Endothelial cell of umbilical vein (primary cell): ENCODE measurements around the gene IWS1. TPM values are rescaled to one million over a fixed set of nuclear protein-coding genes. Genes with fewer than 3 reads are reported as not detected.

Source experiments
- BruUV-seq: library from RNA; stranded (reverse); fragments of 400-500 nt; replicated peaks from 2 replicates; lab custom pipeline; 2021; lab: Mats Ljungman, UMichigan
- CTCF ChIA-PET: fragments of 300-600, 350-600 bp; sonication (Branson Sonifier 250); formaldehyde crosslinking; loops from one replicate; lab custom pipeline; 2021; ENCODE audit warnings: antibody characterized with exemption, inconsistent platforms; lab: Charles Lee
- POLR2A ChIA-PET: fragments of 300-600, 350-600 bp; sonication (Branson Sonifier 250); formaldehyde crosslinking; loops from one replicate; lab custom pipeline; 2021; ENCODE audit warnings: antibody characterized with exemption, inconsistent platforms; lab: Charles Lee
- DNase-seq: peaks from one replicate; pipeline ENCODE4 v3.0.0-alpha.2; 2011; ENCODE audit warnings: low read depth, low spot score
- FAIRE-seq: peaks from 2 replicates; lab custom pipeline; 2011; peaks lifted over from hg19 to GRCh38; lab: Jason Lieb, UNC
- H2AFZ ChIP-seq: 2 replicates; pipeline ENCODE4 v1.6.0; 2012; ENCODE audit warnings: low read depth, low read length, control low read depth, inconsistent platforms
- H3K27ac ChIP-seq: 2 replicates; pipeline ENCODE4 v1.5.1; 2011; ENCODE audit warnings: low read depth, mild to moderate bottlenecking, control low read depth, low read length, moderate library complexity; ENCODE audit not compliant: insufficient read depth
- H3K27me3 ChIP-seq, 2 experiments: 2 replicates each; pipeline versions ENCODE4 v1.6.0 to v1.6.1; 2011; ENCODE audit warnings: low read length in 2 of 2, mixed read lengths in 1 of 2; ENCODE audit not compliant: control insufficient read depth in 2 of 2, insufficient read depth in 2 of 2
- H3K36me3 ChIP-seq, 2 experiments: 2 replicates in 1 of 2; 3 replicates in 1 of 2; pipeline ENCODE4 v1.5.1; 2011; ENCODE audit warnings: low read length in 2 of 2, mild to moderate bottlenecking in 1 of 2, moderate library complexity in 1 of 2; ENCODE audit not compliant: control insufficient read depth in 2 of 2, insufficient read depth in 2 of 2; ENCODE audit errors: extremely low read depth in 1 of 2
- H3K4me1 ChIP-seq: 3 replicates; pipeline ENCODE4 v1.5.1; 2011; ENCODE audit warnings: mild to moderate bottlenecking, low read length; ENCODE audit not compliant: control insufficient read depth, insufficient read depth; ENCODE audit errors: extremely low read depth
- H3K4me2 ChIP-seq: 2 replicates; pipeline ENCODE4 v1.6.1; 2011; ENCODE audit warnings: low read length, control low read depth, mixed read lengths; ENCODE audit not compliant: insufficient read depth
- H3K4me3 ChIP-seq, 3 experiments: fragments of 200-600 bp in 1 of 3; sonication (generic), shearing (Covaris generic) in 1 of 3; replicated peaks in 1 of 3; 2 replicates each; pipeline ENCODE4 v1.5.1; 2011 to 2016; ENCODE audit warnings: control low read depth in 3 of 3, low read length in 3 of 3, mild to moderate bottlenecking in 2 of 3, inconsistent platforms in 1 of 3, low read depth in 1 of 3, moderate library complexity in 1 of 3; ENCODE audit not compliant: insufficient read depth in 1 of 3
- H3K79me2 ChIP-seq: 2 replicates; pipeline ENCODE4 v1.6.0; 2012; ENCODE audit warnings: low read length, inconsistent platforms; ENCODE audit not compliant: control insufficient read depth, insufficient read depth
- H3K9ac ChIP-seq: replicated peaks from 2 replicates; pipeline ENCODE3; 2011; ENCODE audit warnings: low read length, control low read depth; ENCODE audit not compliant: insufficient read depth; ENCODE audit errors: extremely low read depth
- H3K9me1 ChIP-seq: replicated peaks from 3 replicates; pipeline ENCODE4 v1.6.0; 2011; ENCODE audit warnings: mild to moderate bottlenecking, low read length; ENCODE audit not compliant: control insufficient read depth, insufficient read depth; ENCODE audit errors: extremely low read depth
- H3K9me3 ChIP-seq: replicated peaks from 2 replicates; pipeline ENCODE4 v1.5.1; 2012; ENCODE audit warnings: low read length, inconsistent platforms; ENCODE audit not compliant: control insufficient read depth, insufficient read depth
- H4K20me1 ChIP-seq: replicated peaks from 2 replicates; pipeline ENCODE3; 2011; ENCODE audit warnings: mild to moderate bottlenecking, low read length; ENCODE audit not compliant: control insufficient read depth, insufficient read depth; ENCODE audit errors: extremely low read depth
- EZH2 ChIP-seq: IDR thresholded peaks from 2 replicates; pipeline ENCODE4 v1.6.1; 2012; ENCODE audit warnings: borderline replicate concordance, low read depth, mild to moderate bottlenecking, moderate library complexity, low read length, inconsistent platforms; ENCODE audit not compliant: severe bottlenecking
- FOS ChIP-seq: IDR thresholded peaks from 2 replicates; pipeline ENCODE4 v1.6.1; 2011; ENCODE audit warnings: mild to moderate bottlenecking, low read length, moderate library complexity, borderline replicate concordance; ENCODE audit not compliant: insufficient read depth
- GATA2 ChIP-seq: IDR thresholded peaks from 2 replicates; pipeline ENCODE4 v1.7.0; 2011; ENCODE audit warnings: low read depth, mild to moderate bottlenecking, moderate library complexity, mixed read lengths, low read length; ENCODE audit not compliant: insufficient read length, insufficient read depth
- JUN ChIP-seq: IDR thresholded peaks from 2 replicates; pipeline ENCODE4 v1.6.1; 2011; ENCODE audit warnings: borderline replicate concordance, low read depth; ENCODE audit not compliant: insufficient read length, insufficient read depth
- MYC ChIP-seq: IDR thresholded peaks from one replicate; pipeline ENCODE4 v1.6.1; 2011; ENCODE audit warnings: mild to moderate bottlenecking, low read depth, low read length
- POLR2A ChIP-seq: IDR thresholded peaks from 2 replicates; pipeline ENCODE4 v1.6.1; 2012; ENCODE audit warnings: low read depth, mild to moderate bottlenecking, control low read depth, low read length
- POLR2AphosphoS5 ChIP-seq: IDR thresholded peaks from 2 replicates; pipeline ENCODE4 v1.6.1; 2012; ENCODE audit warnings: low read depth, mild to moderate bottlenecking, control low read depth, low read length, moderate library complexity; ENCODE audit not compliant: insufficient read depth
- dilution Hi-C: fragments of 300-500 bp; cut with MboI; formaldehyde crosslinking; loops from one replicate; pipeline ENCODE4 v1.15.0; 2019; ENCODE audit warnings: low sequenced_read_pairs; ENCODE audit not compliant: extremely low pct_ligation_motif_present
- intact Hi-C: fragments of 100-400 bp; cut with micrococcal nuclease; formaldehyde crosslinking; loops from one replicate; pipeline ENCODE4 v1.10.0; 2022
- polyA plus RNA-seq, 4 experiments: library from polyadenylated mRNA; depleted of rRNA in 3 of 4; stranded (reverse) in 3 of 4; unstranded in 1 of 4; fragments of >200 nt; gene quantifications; 2 replicates each; pipeline versions ENCODE4 v1.2.1 to v1.2.3, GENCODE V29; 2011 to 2012; ENCODE audit warnings: missing spikeins in 1 of 4
- total RNA-seq: library from RNA; stranded (reverse); gene quantifications from 2 replicates; pipeline ENCODE4 v1.2.3, GENCODE V29; 2021
- TF ChIP-seq, protein P1 (sequence below): IDR thresholded peaks from 2 replicates; pipeline ENCODE4 v1.6.1; 2011; ENCODE audit not compliant: insufficient read depth, insufficient read length
- TF ChIP-seq, protein P2 (sequence below), 2 donors: IDR thresholded peaks; 1 replicate in 1 of 2; 2 replicates in 1 of 2; pipeline ENCODE4 v1.5.1; 2011; ENCODE audit warnings: low read length in 2 of 2, mild to moderate bottlenecking in 2 of 2, moderate library complexity in 2 of 2, control low read depth in 1 of 2, inconsistent platforms in 1 of 2, low read depth in 1 of 2; ENCODE audit not compliant: insufficient read depth in 1 of 2; ENCODE audit errors: extremely low read depth in 1 of 2

Gene IWS1
- total and polyA plus RNA-seq, 2 donors (not counting 3 experiments of a cell fraction or from before 2014, with no cell fraction given): 14.7 to 51.0 TPM

GRCh38 chr2:127517465-127517864 is 8.8 kb downstream of the IWS1 start:
- H3K27me3 ChIP-seq: no peaks in the 10 kb centered on the region
- CTCF ChIA-PET: interaction anchor here (1.3 to 2.1 kb wide), 2 partner anchors 9 to 74 kb away, joined by 4 to 5 read pairs; no protein-coding TSS in a partner anchor
- BruUV-seq: no TSS peak

More at GRCh38 chr2:127517465-127517864, 8.8 kb downstream of the IWS1 start:
- TF ChIP-seq MYC (no peak), GATA2 (no peak), POLR2AphosphoS5 (no peak), POLR2A (no peak), EZH2 (no peak), FOS (no peak), JUN (no peak)
- TF ChIP-seq, protein P1, sequence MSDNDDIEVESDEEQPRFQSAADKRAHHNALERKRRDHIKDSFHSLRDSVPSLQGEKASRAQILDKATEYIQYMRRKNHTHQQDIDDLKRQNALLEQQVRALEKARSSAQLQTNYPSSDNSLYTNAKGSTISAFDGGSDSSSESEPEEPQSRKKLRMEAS: no peak
- TF ChIP-seq, protein P2, sequence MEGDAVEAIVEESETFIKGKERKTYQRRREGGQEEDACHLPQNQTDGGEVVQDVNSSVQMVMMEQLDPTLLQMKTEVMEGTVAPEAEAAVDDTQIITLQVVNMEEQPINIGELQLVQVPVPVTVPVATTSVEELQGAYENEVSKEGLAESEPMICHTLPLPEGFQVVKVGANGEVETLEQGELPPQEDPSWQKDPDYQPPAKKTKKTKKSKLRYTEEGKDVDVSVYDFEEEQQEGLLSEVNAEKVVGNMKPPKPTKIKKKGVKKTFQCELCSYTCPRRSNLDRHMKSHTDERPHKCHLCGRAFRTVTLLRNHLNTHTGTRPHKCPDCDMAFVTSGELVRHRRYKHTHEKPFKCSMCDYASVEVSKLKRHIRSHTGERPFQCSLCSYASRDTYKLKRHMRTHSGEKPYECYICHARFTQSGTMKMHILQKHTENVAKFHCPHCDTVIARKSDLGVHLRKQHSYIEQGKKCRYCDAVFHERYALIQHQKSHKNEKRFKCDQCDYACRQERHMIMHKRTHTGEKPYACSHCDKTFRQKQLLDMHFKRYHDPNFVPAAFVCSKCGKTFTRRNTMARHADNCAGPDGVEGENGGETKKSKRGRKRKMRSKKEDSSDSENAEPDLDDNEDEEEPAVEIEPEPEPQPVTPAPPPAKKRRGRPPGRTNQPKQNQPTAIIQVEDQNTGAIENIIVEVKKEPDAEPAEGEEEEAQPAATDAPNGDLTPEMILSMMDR (IDR thresholded peaks at IDR 0.05; ENCODE audit: extremely low read depth in 1 of 2, insufficient read depth in 1 of 2, low read depth in 1 of 2, low read length in 2 of 2): no peak
- H4K20me1 ChIP-seq: peaks cover 5% of the 10 kb centered on the region
- no peak overlapping the region for H3K9ac ChIP-seq
- no peaks in the 10 kb centered on the region for H3K9me3 ChIP-seq
- no peaks in the 10 kb centered on the region for H3K9me1 ChIP-seq
- H3K36me3 ChIP-seq: peaks cover 3 to 10% of the 10 kb centered on the region in 2 experiments
- H2AFZ ChIP-seq: no peak overlapping the region
- H3K27ac ChIP-seq: no peak overlapping the region
- FAIRE-seq: no peak
- peaks cover 88% of the 10 kb centered on the region for H3K79me2 ChIP-seq
- H3K4me2 ChIP-seq: no peak overlapping the region
- peaks cover 13% of the 10 kb centered on the region for H3K4me1 ChIP-seq
- dilution Hi-C loops (no loop called here), intact Hi-C loops (no loop called here)
- POLR2A ChIA-PET: interaction anchor here (1.4 kb wide), 1 partner anchor 9 kb away, joined by 3 read pairs; the partner anchor contains the start of gene IWS1
- no peak overlapping the region for H3K4me3 ChIP-seq
- no peak for DNase-seq
